HEK293T (cell line): ENCODE results near the gene TACC2.

ENCODE experiments used
- BHLHE40 ChIP-seq: fragments of 450-650 bp; IDR thresholded peaks from 2 replicates; pipeline ENCODE4 v1.6.1; 2016; ENCODE audit warnings: mild to moderate bottlenecking, moderate library complexity, borderline replicate concordance
- CTBP1 ChIP-seq: fragments of 450-650 bp; IDR thresholded peaks from 2 replicates; pipeline ENCODE4 v1.6.1; 2016; ENCODE audit warnings: borderline replicate concordance
- ELF4 ChIP-seq: fragments of 450-650 bp; IDR thresholded peaks from 2 replicates; pipeline ENCODE4 v1.6.1; 2017; ENCODE audit warnings: antibody characterized with exemption
- FOXA1 ChIP-seq: fragments of 450-650 bp; IDR thresholded peaks from 2 replicates; pipeline ENCODE4 v1.6.1; 2016; ENCODE audit warnings: mild to moderate bottlenecking
- FOXK2 ChIP-seq: fragments of 450-650 bp; IDR thresholded peaks from 2 replicates; pipeline ENCODE4 v1.6.1; 2016; ENCODE audit warnings: mild to moderate bottlenecking
- FOXM1 ChIP-seq: fragments of 450-650 bp; IDR thresholded peaks from 2 replicates; pipeline ENCODE4 v1.6.1; 2017; ENCODE audit warnings: mild to moderate bottlenecking, borderline replicate concordance
- HDGF ChIP-seq: fragments of 450-650 bp; IDR thresholded peaks from 2 replicates; pipeline ENCODE4 v1.6.1; 2017; ENCODE audit warnings: antibody characterized with exemption, borderline replicate concordance
- PKNOX1 ChIP-seq: fragments of 450-650 bp; IDR thresholded peaks from 2 replicates; pipeline ENCODE4 v1.6.1; 2016
- SP1 ChIP-seq: fragments of 450-650 bp; IDR thresholded peaks from 2 replicates; pipeline ENCODE4 v1.6.1; 2017
- SUZ12 ChIP-seq: fragments of 450-650 bp; IDR thresholded peaks from 2 replicates; pipeline ENCODE4 v1.6.1; 2016; ENCODE audit warnings: mild to moderate bottlenecking
- TARDBP ChIP-seq: fragments of 450-650 bp; IDR thresholded peaks from 2 replicates; pipeline ENCODE4 v1.6.1; 2016

- TF ChIP-seq SP1 (no peak), SUZ12 (no peak), FOXK2 (no peak), FOXM1 (no peak), FOXA1 (no peak), HDGF (no peak), BHLHE40 (no peak), TARDBP (no peak), ELF4 (no peak), CTBP1 (no peak), PKNOX1 (no peak)
Observed at GRCh38 chr10:122122493-122122892, 133.5 kb downstream of the TACC2 start.
